K562 (cell line): ENCODE measurements around the gene RNASE8. TPM values are rescaled to one million over a fixed set of nuclear protein-coding genes. Genes with fewer than 3 reads are reported as not detected.
A peak's percentile ranks its signal among the peaks of the same experiment; 100 is the strongest.

Source experiments
- BDP1 ChIP-seq: IDR thresholded peaks from 3 replicates; pipeline ENCODE4 v1.6.1; 2011; ENCODE audit not compliant: insufficient read length, insufficient read depth
- GABPB2 ChIP-seq: fragments of 250-450 bp; sonication (Bioruptor Pico); conservative IDR thresholded peaks from 2 replicates; pipeline ENCODE4 v1.5.1; 2021; ENCODE audit warnings: mild to moderate bottlenecking
- KDM2B ChIP-seq: fragments of 250-450 bp; sonication (Bioruptor Pico); IDR thresholded peaks from 2 replicates; pipeline ENCODE4 v1.8.0; 2021; ENCODE audit warnings: mild to moderate bottlenecking, moderate library complexity
- MAZ ChIP-seq, 2 experiments: fragments of 450-650 bp in 1 of 2; sonication (generic) in 1 of 2; formaldehyde crosslinking; IDR thresholded peaks in 1 of 2; conservative IDR thresholded peaks in 1 of 2; 2 replicates each; pipeline versions ENCODE4 v1.4.0 to v1.5.0; 2020; ENCODE audit warnings: mild to moderate bottlenecking in 1 of 2, missing genetic modification reagents in 1 of 2
- MIER1 ChIP-seq: fragments of 450-650 bp; IDR thresholded peaks from 2 replicates; pipeline ENCODE4 v1.6.1; 2016; ENCODE audit warnings: antibody characterized with exemption, mild to moderate bottlenecking, low read depth
- POU5F1 ChIP-seq: fragments of 150-350 bp; IDR thresholded peaks from 2 replicates; pipeline ENCODE4 v1.6.1; 2014; ENCODE audit warnings: borderline replicate concordance, low read length, low read depth, mild to moderate bottlenecking; ENCODE audit not compliant: partially characterized antibody
- PTTG1 ChIP-seq: fragments of 450-650 bp; IDR thresholded peaks from 2 replicates; pipeline ENCODE4 v1.6.1; 2016; ENCODE audit warnings: low read depth, mild to moderate bottlenecking, missing genetic modification characterization, missing compliant biosample characterization
- RBM15 ChIP-seq: fragments of 200-400 bp; formaldehyde crosslinking; IDR thresholded peaks from 2 replicates; pipeline ENCODE4 v1.6.1; 2018; ENCODE audit warnings: mild to moderate bottlenecking, low read length, moderate library complexity; ENCODE audit not compliant: insufficient read depth
- SMAD3 ChIP-seq: fragments of 450-650 bp; formaldehyde crosslinking; conservative IDR thresholded peaks from 2 replicates; pipeline ENCODE4 v1.4.0; 2020; ENCODE audit warnings: mild to moderate bottlenecking
- THRAP3 ChIP-seq: fragments of 450-650 bp; IDR thresholded peaks from 2 replicates; pipeline ENCODE4 v1.6.1; 2016; ENCODE audit warnings: mild to moderate bottlenecking, inconsistent platforms, borderline replicate concordance
- ZFP1 ChIP-seq: fragments of 450-650 bp; formaldehyde crosslinking; IDR thresholded peaks from 2 replicates; pipeline ENCODE4 v1.4.0; 2020; ENCODE audit warnings: mild to moderate bottlenecking, mixed read lengths
- ZNF121 ChIP-seq: sonication (generic); formaldehyde crosslinking; conservative IDR thresholded peaks from 2 replicates; pipeline ENCODE4 v1.8.0; 2022; ENCODE audit warnings: missing genetic modification reagents
- ZNF174 ChIP-seq: fragments of 250-450 bp; sonication (Bioruptor Pico); IDR thresholded peaks from 2 replicates; pipeline ENCODE4 v1.4.0; 2020; ENCODE audit warnings: mild to moderate bottlenecking
- ZNF24 ChIP-seq: fragments of 450-650 bp; IDR thresholded peaks from 2 replicates; pipeline ENCODE4 v1.6.1; 2016
- ZNF431 ChIP-seq: sonication (generic); formaldehyde crosslinking; IDR thresholded peaks from 2 replicates; pipeline ENCODE4 v1.8.0; 2022; ENCODE audit warnings: mild to moderate bottlenecking, missing genetic modification reagents
- polyA plus RNA-seq, 8 experiments: library from polyadenylated mRNA; depleted of rRNA in 4 of 8; stranded (reverse) in 5 of 8; unstranded in 3 of 8; fragments of >200 nt; fragmentation: Nextera tagmentation in 2 of 8; fragmentation: Illumina TruSeq in 1 of 8; extraction: Ambion mirVana in 2 of 8; extraction: Trizol in 1 of 8; gene quantifications; 2 replicates each; pipeline versions ENCODE4 v1.2.1 to v1.2.3, GENCODE V29; 2011 to 2014; ENCODE audit warnings: inconsistent platforms in 1 of 8, missing spikeins in 1 of 8
- total RNA-seq, 7 experiments: library from RNA; depleted of rRNA in 6 of 7; stranded (reverse); fragments of >200 nt in 6 of 7; fragmentation: Illumina TruSeq in 2 of 7; extraction: Trizol in 2 of 7; gene quantifications; 2 replicates each; pipeline versions ENCODE4 v1.2.1 to v1.2.3, GENCODE V29; 2011 to 2021; ENCODE audit warnings: low replicate concordance in 1 of 7
- TF ChIP-seq, protein P1 (sequence below): fragments of 450-650 bp; IDR thresholded peaks from 2 replicates; pipeline ENCODE4 v1.6.1; 2014; ENCODE audit warnings: low read depth, mild to moderate bottlenecking, moderate library complexity, borderline replicate concordance
- TF ChIP-seq, protein P2 (sequence below): fragments of 250-450 bp; sonication (Bioruptor Pico); IDR thresholded peaks from 2 replicates; pipeline ENCODE4 v1.4.0; 2020; ENCODE audit warnings: mild to moderate bottlenecking
- TF ChIP-seq, protein P3 (sequence below): IDR thresholded peaks from 2 replicates; pipeline ENCODE4 v1.6.1; 2014; ENCODE audit warnings: antibody characterized with exemption
- TF ChIP-seq, protein P4 (sequence below): fragments of 450-650 bp; formaldehyde crosslinking; IDR thresholded peaks from 2 replicates; pipeline ENCODE4 v1.4.0; 2022; ENCODE audit warnings: missing genetic modification characterization

The RNASE8 gene
- total and polyA plus RNA-seq, 9 of the 15 experiments (the other 6 are each of a cell fraction or from before 2014, with no cell fraction given), result not detected

DNA sequence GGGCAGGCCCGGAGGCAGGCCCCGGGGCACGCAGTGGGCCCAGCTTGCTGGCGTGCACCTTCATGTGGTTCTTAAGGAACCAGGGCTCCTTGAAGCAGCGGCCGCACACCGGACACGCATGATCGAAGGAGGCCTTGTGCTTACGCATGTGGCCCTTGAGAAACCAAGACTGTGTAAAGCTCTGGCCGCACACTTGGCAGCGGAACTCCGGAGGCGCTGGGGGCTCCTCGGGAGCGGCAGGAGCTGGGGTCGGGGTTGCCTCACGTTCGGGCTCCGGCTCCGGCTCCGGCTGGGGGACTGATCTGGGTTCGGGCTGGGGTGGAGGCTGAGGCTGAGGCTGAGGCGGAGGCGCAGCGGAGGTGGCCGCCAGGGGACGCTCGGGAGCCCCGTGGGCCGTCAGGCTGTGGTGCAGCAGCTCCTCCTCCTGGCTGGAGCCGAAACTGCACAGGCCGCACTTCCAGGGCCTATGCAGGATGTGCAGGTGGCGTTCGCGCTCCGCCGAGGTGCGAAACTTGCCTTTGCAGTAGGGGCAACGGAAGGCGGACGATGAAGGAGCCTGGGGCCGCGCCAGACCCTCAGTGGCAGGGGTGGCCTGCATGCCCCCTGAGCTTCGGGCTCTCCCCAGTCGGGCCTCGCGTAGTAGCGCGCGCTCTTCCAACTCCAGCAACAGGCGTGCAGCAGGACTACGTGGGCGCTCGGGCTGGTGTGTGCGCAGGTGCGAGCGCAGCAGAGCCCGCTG, 34.8 kb downstream of the RNASE8 start (continued):
- TF ChIP-seq ZNF174 (no peak), KDM2B (CRISPR knock-in tag) (no peak), MIER1 (no peak), ZNF431 (CRISPR knock-in tag) (no peak), MAZ (CRISPR knock-in tag; conservative IDR thresholded peaks at IDR 0.05 in 1 of 2, IDR thresholded peaks at IDR 0.05 in 1 of 2) (peak in 1 of 2 experiments; percentile 56; a peak in 1 of 4 replicates), ZNF121 (CRISPR knock-in tag) (no peak), BDP1 (no peak), ZFP1 (CRISPR knock-in tag) (no peak), POU5F1 (no peak), PTTG1 (tag) (no peak), ZNF24 (no peak), SMAD3 (CRISPR knock-in tag) (no peak), RBM15 (no peak), THRAP3 (no peak), GABPB2 (CRISPR knock-in tag) (no peak)
- TF ChIP-seq, protein P1, sequence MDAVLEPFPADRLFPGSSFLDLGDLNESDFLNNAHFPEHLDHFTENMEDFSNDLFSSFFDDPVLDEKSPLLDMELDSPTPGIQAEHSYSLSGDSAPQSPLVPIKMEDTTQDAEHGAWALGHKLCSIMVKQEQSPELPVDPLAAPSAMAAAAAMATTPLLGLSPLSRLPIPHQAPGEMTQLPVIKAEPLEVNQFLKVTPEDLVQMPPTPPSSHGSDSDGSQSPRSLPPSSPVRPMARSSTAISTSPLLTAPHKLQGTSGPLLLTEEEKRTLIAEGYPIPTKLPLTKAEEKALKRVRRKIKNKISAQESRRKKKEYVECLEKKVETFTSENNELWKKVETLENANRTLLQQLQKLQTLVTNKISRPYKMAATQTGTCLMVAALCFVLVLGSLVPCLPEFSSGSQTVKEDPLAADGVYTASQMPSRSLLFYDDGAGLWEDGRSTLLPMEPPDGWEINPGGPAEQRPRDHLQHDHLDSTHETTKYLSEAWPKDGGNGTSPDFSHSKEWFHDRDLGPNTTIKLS, result no peak
- TF ChIP-seq, protein P2, sequence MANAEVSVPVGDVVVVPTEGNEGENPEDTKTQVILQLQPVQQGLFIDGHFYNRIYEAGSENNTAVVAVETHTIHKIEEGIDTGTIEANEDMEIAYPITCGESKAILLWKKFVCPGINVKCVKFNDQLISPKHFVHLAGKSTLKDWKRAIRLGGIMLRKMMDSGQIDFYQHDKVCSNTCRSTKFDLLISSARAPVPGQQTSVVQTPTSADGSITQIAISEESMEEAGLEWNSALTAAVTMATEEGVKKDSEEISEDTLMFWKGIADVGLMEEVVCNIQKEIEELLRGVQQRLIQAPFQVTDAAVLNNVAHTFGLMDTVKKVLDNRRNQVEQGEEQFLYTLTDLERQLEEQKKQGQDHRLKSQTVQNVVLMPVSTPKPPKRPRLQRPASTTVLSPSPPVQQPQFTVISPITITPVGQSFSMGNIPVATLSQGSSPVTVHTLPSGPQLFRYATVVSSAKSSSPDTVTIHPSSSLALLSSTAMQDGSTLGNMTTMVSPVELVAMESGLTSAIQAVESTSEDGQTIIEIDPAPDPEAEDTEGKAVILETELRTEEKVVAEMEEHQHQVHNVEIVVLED (CRISPR knock-in tag), result no peak
- TF ChIP-seq, protein P3, sequence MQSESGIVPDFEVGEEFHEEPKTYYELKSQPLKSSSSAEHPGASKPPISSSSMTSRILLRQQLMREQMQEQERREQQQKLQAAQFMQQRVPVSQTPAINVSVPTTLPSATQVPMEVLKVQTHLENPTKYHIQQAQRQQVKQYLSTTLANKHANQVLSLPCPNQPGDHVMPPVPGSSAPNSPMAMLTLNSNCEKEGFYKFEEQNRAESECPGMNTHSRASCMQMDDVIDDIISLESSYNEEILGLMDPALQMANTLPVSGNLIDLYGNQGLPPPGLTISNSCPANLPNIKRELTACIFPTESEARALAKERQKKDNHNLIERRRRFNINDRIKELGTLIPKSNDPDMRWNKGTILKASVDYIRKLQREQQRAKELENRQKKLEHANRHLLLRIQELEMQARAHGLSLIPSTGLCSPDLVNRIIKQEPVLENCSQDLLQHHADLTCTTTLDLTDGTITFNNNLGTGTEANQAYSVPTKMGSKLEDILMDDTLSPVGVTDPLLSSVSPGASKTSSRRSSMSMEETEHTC, result no peak
- TF ChIP-seq, protein P4, sequence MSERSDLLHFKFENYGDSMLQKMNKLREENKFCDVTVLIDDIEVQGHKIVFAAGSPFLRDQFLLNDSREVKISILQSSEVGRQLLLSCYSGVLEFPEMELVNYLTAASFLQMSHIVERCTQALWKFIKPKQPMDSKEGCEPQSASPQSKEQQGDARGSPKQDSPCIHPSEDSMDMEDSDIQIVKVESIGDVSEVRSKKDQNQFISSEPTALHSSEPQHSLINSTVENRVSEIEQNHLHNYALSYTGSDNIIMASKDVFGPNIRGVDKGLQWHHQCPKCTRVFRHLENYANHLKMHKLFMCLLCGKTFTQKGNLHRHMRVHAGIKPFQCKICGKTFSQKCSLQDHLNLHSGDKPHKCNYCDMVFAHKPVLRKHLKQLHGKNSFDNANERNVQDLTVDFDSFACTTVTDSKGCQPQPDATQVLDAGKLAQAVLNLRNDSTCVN, result no peak
